ENCODE data around the gene G0S2.
A peak's percentile ranks its signal among the peaks of the same experiment; 100 is the strongest.

G0S2 gene

GRCh38 chr1:209648931-209649776, 26.1 kb upstream of the G0S2 start:
- peak; percentile 88 to 98 (median 92) for DNase-seq

- DNase-seq = peak; percentile 79 to 92 (median 86)
Measured at GRCh38 chr1:209650454-209650853, 24.8 kb upstream of the G0S2 start.

- peak; percentile 89 to 94 (median 90) for DNase-seq
Measured at GRCh38 chr1:209651138-209651587, 24.0 kb upstream of the G0S2 start.

- DNase-seq = no peak
Measured at GRCh38 chr1:209652121-209652735, 23.0 kb upstream of the G0S2 start, which contains the start of gene LAMB3. Gene LAMB3 (minus strand): TSS chr1:209652425. CDS start chr1:209650944, 1,481 bp downstream.

GRCh38 chr1:209652873-209653401, 22.3 kb upstream of the G0S2 start:
- peak; percentile 50 to 76 (median 67) for DNase-seq

GRCh38 chr1:209653915-209654351, 21.3 kb upstream of the G0S2 start:
- no peak for DNase-seq

- DNase-seq = no peak
Measured at GRCh38 chr1:209655411-209656231, 19.6 kb upstream of the G0S2 start.

GRCh38 chr1:209657140-209657879, 17.9 kb upstream of the G0S2 start:
- DNase-seq = peak; percentile 63 to 86 (median 75)

- DNase-seq = no peak
Measured at GRCh38 chr1:209657918-209658317, 17.3 kb upstream of the G0S2 start.

- DNase-seq = peak; percentile 70 to 92 (median 82)
Measured at GRCh38 chr1:209659909-209660308, 15.3 kb upstream of the G0S2 start.

GRCh38 chr1:209661071-209661470, 14.1 kb upstream of the G0S2 start:
- no peak for DNase-seq

- DNase-seq = no peak
Measured at GRCh38 chr1:209662879-209663327, 12.3 kb upstream of the G0S2 start.

GRCh38 chr1:209667103-209667502, 8.1 kb upstream of the G0S2 start:
- no peak for DNase-seq

- DNase-seq = peak in 3 of 4 experiments; percentile 42 to 69 (median 43)
Measured at GRCh38 chr1:209667708-209668107, 7.5 kb upstream of the G0S2 start.

- no peak for DNase-seq
Measured at GRCh38 chr1:209670441-209671082, 4.7 kb upstream of the G0S2 start.

GRCh38 chr1:209672705-209673630, 2.2 kb upstream of the G0S2 start:
- DNase-seq = peak; percentile 68 to 90 (median 72)

- peak; percentile 59 to 79 (median 74) for DNase-seq
Measured at GRCh38 chr1:209673631-209674417, 1.4 kb upstream of the G0S2 start.

- peak in 3 of 4 experiments; percentile 41 to 57 (median 48) for DNase-seq
Measured at GRCh38 chr1:209675565-209676154, 448 bp downstream of the G0S2 start.
